GM23338 (cell line): ENCODE data around the gene PTCD2. TPM values are rescaled to one million over a fixed set of nuclear protein-coding genes. Genes with fewer than 3 reads are reported as not detected.

ENCODE experiments used
- ATAC-seq: fragments of 200-7000 bp; cut with Tn5 transposase; 3 replicates; pipeline ENCODE4 v1.9.1; 2020
- DNase-seq: peaks from one replicate; pipeline ENCODE4 v3.0.0-alpha.2; 2015; ENCODE audit warnings: low spot score
- H2AFZ ChIP-seq: fragments of 200-600 bp; sonication (generic); 2 replicates; pipeline ENCODE4 v1.8.0; 2016; ENCODE audit warnings: antibody characterized with exemption, mild to moderate bottlenecking, moderate library complexity
- H3F3A ChIP-seq: fragments of 200-600 bp; sonication (generic); replicated peaks from 2 replicates; pipeline ENCODE4 v1.8.0; 2017; ENCODE audit warnings: antibody characterized with exemption, mixed run types, low read depth
- H3K27ac ChIP-seq: fragments of 200-600 bp; sonication (generic); 2 replicates; pipeline ENCODE4 v1.6.1; 2016; ENCODE audit warnings: low read depth
- H3K27me3 ChIP-seq: fragments of 200-600 bp; sonication (generic); 2 replicates; pipeline ENCODE4 v1.8.0; 2016; ENCODE audit warnings: mild to moderate bottlenecking, mixed run types, moderate library complexity; ENCODE audit not compliant: insufficient read depth
- H3K36me3 ChIP-seq: fragments of 200-600 bp; sonication (generic); 2 replicates; pipeline ENCODE4 v1.8.0; 2016; ENCODE audit warnings: mild to moderate bottlenecking; ENCODE audit not compliant: insufficient read depth
- H3K4me1 ChIP-seq: fragments of 200-600 bp; sonication (generic); 2 replicates; pipeline ENCODE4 v1.8.0; 2016; ENCODE audit warnings: mild to moderate bottlenecking, moderate library complexity; ENCODE audit not compliant: insufficient read depth
- H3K4me2 ChIP-seq: fragments of 200-600 bp; sonication (generic); 2 replicates; pipeline ENCODE4 v1.7.1; 2017; ENCODE audit warnings: mixed run types
- H3K4me3 ChIP-seq: fragments of 200-600 bp; sonication (generic); 2 replicates; pipeline ENCODE4 v1.6.1; 2016; ENCODE audit warnings: mixed run types
- H3K79me2 ChIP-seq: fragments of 200-600 bp; sonication (generic); replicated peaks from 2 replicates; pipeline ENCODE4 v1.8.0; 2017; ENCODE audit warnings: mild to moderate bottlenecking; ENCODE audit not compliant: insufficient read depth
- H3K9me2 ChIP-seq: fragments of 200-600 bp; sonication (generic); 2 replicates; pipeline ENCODE4 v1.8.0; 2017; ENCODE audit not compliant: insufficient read depth
- H4K20me1 ChIP-seq: fragments of 200-600 bp; sonication (generic); replicated peaks from 2 replicates; pipeline ENCODE4 v1.8.0; 2017; ENCODE audit warnings: mild to moderate bottlenecking; ENCODE audit not compliant: insufficient read depth
- H3K27ac Mint-ChIP-seq: 2 replicates; pipeline ENCODE4 v1.8.0; 2020; ENCODE audit warnings: inconsistent platforms, mild to moderate bottlenecking, moderate library complexity, mixed read lengths
- H3K27me3 Mint-ChIP-seq: 3 replicates; pipeline ENCODE4 v1.8.0; 2022; ENCODE audit warnings: low read depth, mild to moderate bottlenecking, moderate library complexity, mixed read lengths, inconsistent platforms; ENCODE audit not compliant: insufficient read depth, poor library complexity
- H3K36me3 Mint-ChIP-seq: 3 replicates; pipeline ENCODE4 v1.8.0; 2021; ENCODE audit warnings: low read depth, mild to moderate bottlenecking, inconsistent platforms, moderate library complexity, mixed read lengths
- H3K4me1 Mint-ChIP-seq: 3 replicates; pipeline ENCODE4 v1.8.0; 2020; ENCODE audit warnings: mild to moderate bottlenecking, inconsistent platforms, mixed read lengths
- H3K4me3 Mint-ChIP-seq: 3 replicates; pipeline ENCODE4 v1.8.0; 2021; ENCODE audit warnings: moderate library complexity, mild to moderate bottlenecking, inconsistent platforms, mixed read lengths
- H3K9me3 Mint-ChIP-seq: 3 replicates; pipeline ENCODE4 v1.8.0; 2020; ENCODE audit warnings: moderate library complexity, mild to moderate bottlenecking, inconsistent platforms, mixed read lengths
- ETS1 ChIP-seq: IDR thresholded peaks from 2 replicates; pipeline ENCODE4 v1.6.1; 2016; ENCODE audit warnings: antibody characterized with exemption
- EZH2 ChIP-seq: fragments of 200-600 bp; sonication (generic); IDR thresholded peaks from one replicate; pipeline ENCODE4 v1.8.0; 2017; ENCODE audit warnings: antibody characterized with exemption, mild to moderate bottlenecking, low read depth; ENCODE audit not compliant: unreplicated experiment
- JUNB ChIP-seq: IDR thresholded peaks from one replicate; pipeline ENCODE4 v1.6.1; 2016; ENCODE audit warnings: antibody characterized with exemption; ENCODE audit not compliant: unreplicated experiment
- NANOG ChIP-seq: IDR thresholded peaks from 2 replicates; pipeline ENCODE4 v1.6.1; 2016; ENCODE audit warnings: antibody characterized with exemption, borderline replicate concordance
- POLR2AphosphoS5 ChIP-seq: IDR thresholded peaks from 2 replicates; pipeline ENCODE4 v1.6.1; 2016; ENCODE audit warnings: antibody characterized with exemption, low read depth
- REST ChIP-seq: IDR thresholded peaks from one replicate; pipeline ENCODE4 v1.6.1; 2018; ENCODE audit warnings: antibody characterized with exemption; ENCODE audit not compliant: unreplicated experiment
- STAT1 ChIP-seq: IDR thresholded peaks from one replicate; pipeline ENCODE4 v1.6.1; 2016; ENCODE audit warnings: antibody characterized with exemption; ENCODE audit not compliant: unreplicated experiment
- ZNF331 ChIP-seq: fragments of 250-450 bp; sonication (Bioruptor Pico); IDR thresholded peaks from 2 replicates; pipeline ENCODE4 v1.5.0; 2020; ENCODE audit warnings: low read depth, mild to moderate bottlenecking, moderate library complexity
- ZNF462 ChIP-seq: fragments of 250-450 bp; sonication (Bioruptor Pico); IDR thresholded peaks from 2 replicates; pipeline ENCODE4 v1.5.0; 2020; ENCODE audit warnings: mild to moderate bottlenecking, moderate library complexity
- polyA plus RNA-seq: library from polyadenylated mRNA; unstranded; fragments of >200 nt; fragmentation: Nextera tagmentation; extraction: Ambion mirVana; gene quantifications from 2 replicates; pipeline ENCODE4 v1.2.1, GENCODE V29; 2016
- total RNA-seq: library from RNA; depleted of rRNA; stranded (reverse); fragments of >200 nt; shearing (Covaris generic); gene quantifications from 2 replicates; pipeline ENCODE4 v1.2.3, GENCODE V29; 2014

The PTCD2 gene
- total and polyA plus RNA-seq, 2 experiments from 2014 or later, result 8.8 to 14.5 TPM

GRCh38 chr5:72402381-72402890, 82.3 kb downstream of the PTCD2 start:
- Mint-ChIP-seq H3K4me3 (no peak overlapping the region), H3K36me3 (peaks cover 14% of the 10 kb centered on the region; the same call in 2 of the 3 replicates), H3K27me3 (peaks cover 9% of the 10 kb centered on the region), H3K4me1 (peaks cover 21% of the 10 kb centered on the region), H3K27ac (no peak overlapping the region), H3K9me3 (peaks cover 24% of the 10 kb centered on the region; the same call in 2 of the 3 replicates)
- Histone ChIP-seq H3K27ac (no peak overlapping the region), H4K20me1 (no peaks in the 10 kb centered on the region), H2AFZ (no peak overlapping the region), H3K4me3 (no peak overlapping the region), H3K4me2 (no peak overlapping the region), H3K36me3 (no peaks in the 10 kb centered on the region), H3F3A (no peaks in the 10 kb centered on the region), H3K9me2 (no peaks in the 10 kb centered on the region; the same call in 1 of the 2 replicates), H3K79me2 (no peaks in the 10 kb centered on the region), H3K27me3 (no peaks in the 10 kb centered on the region), H3K4me1 (no peaks in the 10 kb centered on the region)
- DNase-seq (no peak), ATAC-seq (no peak)
- TF ChIP-seq EZH2, result no peak
- no peak for TF ChIP-seq POLR2AphosphoS5
- no peak for TF ChIP-seq JUNB
- no peak for TF ChIP-seq ETS1
- no peak for TF ChIP-seq NANOG
- TF ChIP-seq ZNF462, result no peak
- TF ChIP-seq STAT1, result no peak
- no peak for TF ChIP-seq ZNF331
- TF ChIP-seq REST, result no peak
